Fibroblast of the aortic adventitia (primary cell): ENCODE results near the gene MAGT1. TPM values are rescaled to one million over a fixed set of nuclear protein-coding genes. Genes with fewer than 3 reads are reported as not detected.

ENCODE experiments used
- DNase-seq: peaks from one replicate; pipeline ENCODE4 v3.0.0-alpha.2; 2010; ENCODE audit warnings: low read depth
- H3K4me3 ChIP-seq: 2 replicates; pipeline ENCODE4 v1.5.1; 2011; ENCODE audit warnings: low read depth, mild to moderate bottlenecking, control low read depth, low read length, moderate library complexity
- small RNA-seq: library from RNA; depleted of rRNA; stranded (forward); fragments of <200 nt; gene quantifications from one replicate; pipeline ENCODE3, GENCODE V24; 2012
- total RNA-seq: library from RNA; depleted of rRNA; stranded (reverse); fragments of >200 nt; gene quantifications from 2 replicates; pipeline ENCODE4 v1.2.3, GENCODE V29; 2012; ENCODE audit warnings: low replicate concordance
- TF ChIP-seq, protein P1 (sequence below): IDR thresholded peaks from 2 replicates; pipeline ENCODE4 v1.5.1; 2011; ENCODE audit warnings: mild to moderate bottlenecking, low read length, control low read depth, inconsistent platforms; ENCODE audit not compliant: insufficient read depth

The MAGT1 gene
- total RNA-seq, 1 donor, result 119 TPM

DNA sequence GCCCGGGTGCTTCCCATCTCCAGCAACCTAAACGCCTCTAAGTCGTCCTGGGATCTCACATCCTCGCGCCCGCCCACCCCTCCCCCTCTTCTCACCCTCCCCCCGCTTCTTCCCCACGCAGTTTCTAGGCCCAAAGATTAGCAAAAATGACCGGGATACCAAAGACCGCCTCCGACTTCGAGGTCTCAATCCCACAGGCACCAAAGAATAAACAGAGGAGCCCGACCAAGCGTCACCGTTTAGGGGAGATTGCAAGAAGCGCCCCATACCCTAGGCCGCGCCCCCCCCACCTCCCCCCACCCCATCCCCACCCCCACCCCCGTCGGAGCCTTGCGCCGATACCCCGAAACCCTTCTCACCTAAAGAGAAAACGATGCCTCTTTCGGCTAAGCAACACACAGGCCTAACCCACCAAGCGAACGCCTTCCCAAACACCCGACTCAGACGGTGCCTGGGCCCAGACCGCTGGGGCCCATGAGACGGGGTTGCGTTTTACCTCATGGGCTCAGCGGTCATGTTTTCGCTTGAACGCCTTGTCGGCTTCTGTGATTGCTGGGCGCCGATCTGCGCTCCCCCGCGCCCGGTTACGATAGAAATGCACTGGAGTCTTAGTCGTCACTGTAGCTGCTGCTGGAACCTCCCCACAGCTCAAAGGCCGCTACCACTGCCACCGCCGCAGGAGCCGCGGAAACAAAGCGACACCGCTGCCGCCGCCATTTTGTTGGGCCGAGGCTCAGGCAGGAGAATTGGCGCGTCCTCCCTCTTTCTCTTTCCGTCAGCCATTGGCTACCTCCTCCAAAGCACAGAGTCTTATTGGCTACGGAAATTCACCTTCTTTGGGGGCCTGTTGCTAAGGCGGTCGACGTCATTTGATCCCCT lies 109.5 kb downstream of the MAGT1 start, which contains the start of gene ATRX:
Gene ATRX (minus strand): TSS at position 731 of the 879 bp plus-strand sequence. CDS start 215 bp downstream, at position 516.
- peak; percentile 77 for DNase-seq
- TF ChIP-seq, protein P1, sequence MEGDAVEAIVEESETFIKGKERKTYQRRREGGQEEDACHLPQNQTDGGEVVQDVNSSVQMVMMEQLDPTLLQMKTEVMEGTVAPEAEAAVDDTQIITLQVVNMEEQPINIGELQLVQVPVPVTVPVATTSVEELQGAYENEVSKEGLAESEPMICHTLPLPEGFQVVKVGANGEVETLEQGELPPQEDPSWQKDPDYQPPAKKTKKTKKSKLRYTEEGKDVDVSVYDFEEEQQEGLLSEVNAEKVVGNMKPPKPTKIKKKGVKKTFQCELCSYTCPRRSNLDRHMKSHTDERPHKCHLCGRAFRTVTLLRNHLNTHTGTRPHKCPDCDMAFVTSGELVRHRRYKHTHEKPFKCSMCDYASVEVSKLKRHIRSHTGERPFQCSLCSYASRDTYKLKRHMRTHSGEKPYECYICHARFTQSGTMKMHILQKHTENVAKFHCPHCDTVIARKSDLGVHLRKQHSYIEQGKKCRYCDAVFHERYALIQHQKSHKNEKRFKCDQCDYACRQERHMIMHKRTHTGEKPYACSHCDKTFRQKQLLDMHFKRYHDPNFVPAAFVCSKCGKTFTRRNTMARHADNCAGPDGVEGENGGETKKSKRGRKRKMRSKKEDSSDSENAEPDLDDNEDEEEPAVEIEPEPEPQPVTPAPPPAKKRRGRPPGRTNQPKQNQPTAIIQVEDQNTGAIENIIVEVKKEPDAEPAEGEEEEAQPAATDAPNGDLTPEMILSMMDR, result no peak
- H3K4me3 ChIP-seq, result peak within 1 kb of the TSS; percentile 75

DNA sequence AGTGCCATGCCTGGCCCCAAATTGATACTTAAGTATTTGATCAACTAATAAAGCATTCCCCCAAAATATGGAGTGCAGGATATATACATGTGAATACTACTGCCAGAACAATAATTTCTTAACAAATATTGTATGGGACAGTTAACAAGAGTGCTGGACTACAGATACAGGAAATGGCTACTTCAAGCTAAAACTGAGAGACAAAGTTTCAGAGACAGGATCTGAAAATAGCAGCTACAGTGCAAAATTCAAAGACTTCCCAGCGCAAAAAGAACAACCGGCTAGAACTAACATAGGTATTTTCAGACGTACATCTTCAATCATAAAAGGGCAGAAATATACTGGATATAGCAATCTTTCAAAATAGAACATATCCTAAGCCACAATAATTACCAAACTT lies 115.5 kb downstream of the MAGT1 start:
- H3K4me3 ChIP-seq, result no peak overlapping the region
- DNase-seq, result no peak
- TF ChIP-seq, protein P1, result no peak

DNA sequence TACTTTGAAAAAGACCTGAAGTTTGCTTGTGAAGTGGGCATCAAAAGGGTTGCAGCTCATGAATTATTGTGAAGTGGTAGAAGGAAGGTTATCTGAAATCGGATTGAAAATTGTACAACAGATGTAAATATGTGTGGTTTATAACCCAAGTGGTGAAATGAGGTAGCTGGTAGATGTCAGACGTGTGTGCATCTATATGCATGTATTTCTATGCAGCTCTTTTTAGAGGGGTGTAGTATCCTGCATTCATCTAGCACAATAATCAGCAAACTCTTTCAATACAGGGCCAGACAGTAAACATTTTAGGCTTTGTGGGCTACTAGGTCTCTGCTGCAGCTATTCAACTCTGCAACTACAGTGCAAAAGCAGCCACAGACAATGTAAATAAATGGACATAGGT lies 118.6 kb downstream of the MAGT1 start:
- no peak for DNase-seq
- no peak overlapping the region for H3K4me3 ChIP-seq
- TF ChIP-seq, protein P1, result no peak

Small RNA genes lying within 50 kb of the gene (small RNA-seq; reads per million reads assigned to genes)
- gene RN7SL460P (not detected), gene RNU6-854P (not detected)

Other genes starting within 250 kb of the MAGT1 start
- 83.6 and 124 TPM in 2 replicates for gene ATRX, start 109.2 kb downstream of the MAGT1 start, total RNA-seq
- gene COX7B, start 4.0 kb upstream of the MAGT1 start, total RNA-seq, result 211 and 396 TPM in 2 replicates
- 10.9 and 20.0 TPM in 2 replicates for gene ATP7A, start 15.3 kb upstream of the MAGT1 start, total RNA-seq
- gene PGAM4, start 74.2 kb upstream of the MAGT1 start, total RNA-seq, result not detected in 2 replicates
- gene PGK1, start 208.8 kb upstream of the MAGT1 start, total RNA-seq, result 144 and 222 TPM in 2 replicates
- gene TAF9B, start 244.2 kb upstream of the MAGT1 start, total RNA-seq, result 20.8 and 61.5 TPM in 2 replicates